ENCODE results near the gene SPAG9.

SPAG9 gene

GRCh38 chr17:50913120-50913519, 207.5 kb downstream of the SPAG9 start:
- H3K36me3 Mint-ChIP-seq (ENCODE audit: low read depth): no peaks in the 10 kb centered on the region

More at GRCh38 chr17:50913120-50913519, 207.5 kb downstream of the SPAG9 start:
- Mint-ChIP-seq H3K27ac (no peak overlapping the region), H3K27me3 (ENCODE audit: low read depth) (peaks cover 9% of the 10 kb centered on the region), H3K9me3 (no peaks in the 10 kb centered on the region), H3K4me1 (peaks cover 29% of the 10 kb centered on the region), H3K4me3 (no peak overlapping the region)
- TF ChIP-seq CTCF (IDR thresholded peaks at IDR 0.05; ENCODE audit: unreplicated experiment in 3 of 3): no peak

Data from nephron (organoid).